HL-60 (cell line): ENCODE measurements around the gene USP51.
"Not testable (repeated sequence)": the region's sequence is repeated elsewhere in the genome, so short reads cannot be mapped to it uniquely, and the experiment has no call there.

Experiments
- DNase-seq, 2 experiments: peaks; one replicate each; pipeline ENCODE4 v3.0.0-alpha.2; 2010 to 2020; ENCODE audit warnings: low read depth in 1 of 2, low spot score in 1 of 2
- H3K27ac ChIP-seq: fragments of 250-450 bp; sonication (Bioruptor Pico); replicated peaks from 2 replicates; pipeline ENCODE4 v1.5.1; 2020; ENCODE audit warnings: mild to moderate bottlenecking, moderate library complexity
- H3K27me3 ChIP-seq: fragments of 250-450 bp; sonication (Bioruptor Pico); 2 replicates; pipeline ENCODE4 v1.5.1; 2021; ENCODE audit warnings: mild to moderate bottlenecking, moderate library complexity; ENCODE audit not compliant: insufficient read depth, poor library complexity, severe bottlenecking
- H3K4me3 ChIP-seq: replicated peaks from 2 replicates; pipeline ENCODE4 v1.5.1; 2011; ENCODE audit warnings: mild to moderate bottlenecking, control low read depth, low read length; ENCODE audit not compliant: insufficient read depth
- CTCF ChIP-seq: IDR thresholded peaks from one replicate; pipeline ENCODE4 v1.5.1; 2011; ENCODE audit warnings: low read length, control low read depth, inconsistent platforms; ENCODE audit not compliant: insufficient read depth
- GABPA ChIP-seq: IDR thresholded peaks from 2 replicates; pipeline ENCODE4 v1.6.1; 2012; ENCODE audit warnings: low read depth
- POLR2AphosphoS5 ChIP-seq: IDR thresholded peaks from 2 replicates; pipeline ENCODE4 v1.6.1; 2012; ENCODE audit warnings: low read depth
- REST ChIP-seq: IDR thresholded peaks from 2 replicates; pipeline ENCODE4 v1.6.1; 2012; ENCODE audit warnings: low read depth; ENCODE audit not compliant: insufficient replicate concordance
- SPI1 ChIP-seq: IDR thresholded peaks from 2 replicates; pipeline ENCODE4 v1.6.1; 2012; ENCODE audit warnings: low read depth, mild to moderate bottlenecking, borderline replicate concordance

The USP51 gene

GRCh38 chrX:55484948-55485347 is 4.7 kb downstream of the USP51 start:
- DNase-seq = no peak
- H3K27me3 ChIP-seq = no peaks in the 10 kb centered on the region

GRCh38 chrX:55480390-55481062 is 9.1 kb downstream of the USP51 start:
- no peak overlapping the region for H3K4me3 ChIP-seq
- no peak for TF ChIP-seq CTCF
- no peak for TF ChIP-seq GABPA
- no peak for TF ChIP-seq POLR2AphosphoS5
- TF ChIP-seq REST = no peak
- no peak for TF ChIP-seq SPI1
- H3K27me3 ChIP-seq = no peaks in the 10 kb centered on the region
- no peak for DNase-seq
- no peak overlapping the region for H3K27ac ChIP-seq

More at GRCh38 chrX:55484948-55485347, 4.7 kb downstream of the USP51 start:
- no peak for TF ChIP-seq CTCF
- no peak for TF ChIP-seq REST
- peak; percentile 66 for TF ChIP-seq SPI1
- Histone ChIP-seq H3K27ac (no peak overlapping the region), H3K4me3 (no peak overlapping the region)

- not testable (repeated sequence) for H3K27me3 ChIP-seq, H3K4me3 ChIP-seq, DNase-seq, H3K27ac ChIP-seq
Measured at GRCh38 chrX:55479956-55480355, 9.7 kb downstream of the USP51 start.

GRCh38 chrX:55465791-55466190 is 23.9 kb downstream of the USP51 start:
- H3K27ac ChIP-seq, DNase-seq, H3K27me3 ChIP-seq, H3K4me3 ChIP-seq: not testable (repeated sequence)

GRCh38 chrX:55465108-55465507 is 24.5 kb downstream of the USP51 start:
- not testable (repeated sequence) for H3K27me3 ChIP-seq, DNase-seq, H3K27ac ChIP-seq, H3K4me3 ChIP-seq

- not testable (repeated sequence) for H3K27me3 ChIP-seq, H3K4me3 ChIP-seq, H3K27ac ChIP-seq, DNase-seq
Measured at GRCh38 chrX:55464050-55464449, 25.6 kb downstream of the USP51 start.

GRCh38 chrX:55459926-55460325 is 29.7 kb downstream of the USP51 start:
- not testable (repeated sequence) for H3K4me3 ChIP-seq, H3K27ac ChIP-seq, H3K27me3 ChIP-seq, DNase-seq

GRCh38 chrX:55459426-55459825 is 30.2 kb downstream of the USP51 start:
- H3K4me3 ChIP-seq, H3K27ac ChIP-seq, DNase-seq, H3K27me3 ChIP-seq: not testable (repeated sequence)

GRCh38 chrX:55455708-55456107 is 33.9 kb downstream of the USP51 start:
- DNase-seq, H3K27me3 ChIP-seq, H3K27ac ChIP-seq, H3K4me3 ChIP-seq: not testable (repeated sequence)
